ENCODE measurements around the gene CCDC102A. TPM values are rescaled to one million over a fixed set of nuclear protein-coding genes. Genes with fewer than 3 reads are reported as not detected.
"Not testable (repeated sequence)": the region's sequence is repeated elsewhere in the genome, so short reads cannot be mapped to it uniquely, and the experiment has no call there.

CCDC102A gene
- total RNA-seq, 1 donor from 2014 or later, result 11.3 TPM

- intact Hi-C loops (cut with micrococcal nuclease), result no loop called here
- no peak for DNase-seq
- TF ChIP-seq CTCF (IDR thresholded peaks at IDR 0.05; ENCODE audit: borderline replicate concordance), result no peak
These were observed 36.8 kb upstream of the CCDC102A start for GRCh38 chr16:57572978-57573728.

GRCh38 chr16:57571098-57571497, 34.7 kb upstream of the CCDC102A start:
- Histone ChIP-seq H3K27ac (replicated peaks) (no peak overlapping the region), H3K36me3 (no peaks in the 10 kb centered on the region), H3K9me3 (replicated peaks) (no peaks in the 10 kb centered on the region), H3K4me3 (no peak overlapping the region), H3K27me3 (ENCODE audit: low read depth) (peaks cover 34% of the 10 kb centered on the region), H3K4me1 (no peaks in the 10 kb centered on the region)
- intact Hi-C loops (cut with micrococcal nuclease), result no loop called here
- DNase-seq, result no peak
- no peak for TF ChIP-seq CTCF (IDR thresholded peaks at IDR 0.05; ENCODE audit: borderline replicate concordance)

More at GRCh38 chr16:57572978-57573728, 36.8 kb upstream of the CCDC102A start:
- Histone ChIP-seq H3K9me3 (replicated peaks) (no peaks in the 10 kb centered on the region), H3K4me3 (no peak overlapping the region), H3K27ac (replicated peaks) (no peak overlapping the region), H3K36me3 (no peaks in the 10 kb centered on the region), H3K27me3 (ENCODE audit: low read depth) (peaks cover 45% of the 10 kb centered on the region), H3K4me1 (peaks cover 3% of the 10 kb centered on the region)

- intact Hi-C loops (cut with micrococcal nuclease), result no loop called here
These were observed 34.1 kb upstream of the CCDC102A start for GRCh38 chr16:57570301-57571070.

GRCh38 chr16:57569306-57569946, 33.1 kb upstream of the CCDC102A start:
- Histone ChIP-seq H3K4me1 (no peaks in the 10 kb centered on the region), H3K27ac (replicated peaks) (no peak overlapping the region), H3K9me3 (replicated peaks) (no peaks in the 10 kb centered on the region), H3K4me3 (no peak overlapping the region), H3K27me3 (ENCODE audit: low read depth) (peaks cover 46% of the 10 kb centered on the region), H3K36me3 (no peaks in the 10 kb centered on the region)
- no peak for DNase-seq
- intact Hi-C loops (cut with micrococcal nuclease), result no loop called here
- no peak for TF ChIP-seq CTCF (IDR thresholded peaks at IDR 0.05; ENCODE audit: borderline replicate concordance)

More at GRCh38 chr16:57570301-57571070, 34.1 kb upstream of the CCDC102A start:
- Histone ChIP-seq H3K4me3 (no peak overlapping the region), H3K36me3 (no peaks in the 10 kb centered on the region), H3K27me3 (ENCODE audit: low read depth) (peaks cover 39% of the 10 kb centered on the region), H3K4me1 (no peaks in the 10 kb centered on the region), H3K27ac (replicated peaks) (no peak overlapping the region), H3K9me3 (replicated peaks) (no peaks in the 10 kb centered on the region)
- no peak for DNase-seq
- no peak for TF ChIP-seq CTCF (IDR thresholded peaks at IDR 0.05; ENCODE audit: borderline replicate concordance)

- H3K4me1 ChIP-seq; intact Hi-C loops (cut with micrococcal nuclease); H3K27ac ChIP-seq (replicated peaks); H3K4me3 ChIP-seq; H3K36me3 ChIP-seq; DNase-seq; H3K9me3 ChIP-seq (replicated peaks): not testable (repeated sequence)
- H3K27me3 ChIP-seq (ENCODE audit: low read depth), result peaks cover 52% of the 10 kb centered on the region
These were observed 32.4 kb upstream of the CCDC102A start for GRCh38 chr16:57568772-57569171.
